RKO (cell line): ENCODE measurements around the gene NAPSA.
"Not testable (repeated sequence)": the region's sequence is repeated elsewhere in the genome, so short reads cannot be mapped to it uniquely, and the experiment has no call there.

Source experiments
- DNase-seq: peaks from one replicate; pipeline ENCODE4 v3.0.0-alpha.2; 2016; ENCODE audit warnings: low spot score

Gene NAPSA

GRCh38 chr19:50330365-50331078 lies 34.9 kb downstream of the NAPSA start:
- peak; percentile 80 for DNase-seq

GRCh38 chr19:50329926-50330294 lies 35.5 kb downstream of the NAPSA start:
- DNase-seq: not testable (repeated sequence)

GRCh38 chr19:50329146-50329925 lies 36.1 kb downstream of the NAPSA start, which contains the start of gene KCNC3:
Gene KCNC3, minus strand, starts transcription at chr19:50329377. Its CDS starts 295 bp downstream, at chr19:50329082.
- no peak for DNase-seq

- no peak for DNase-seq
These were observed 36.6 kb downstream of the NAPSA start for GRCh38 chr19:50328873-50329145.

GRCh38 chr19:50328224-50328872 lies 37.1 kb downstream of the NAPSA start:
- DNase-seq: no peak

GRCh38 chr19:50327461-50328223 lies 37.8 kb downstream of the NAPSA start:
- no peak for DNase-seq

- DNase-seq: no peak
These were observed 38.4 kb downstream of the NAPSA start for GRCh38 chr19:50327013-50327412.

GRCh38 chr19:50326101-50326664 lies 39.3 kb downstream of the NAPSA start:
- DNase-seq: no peak

GRCh38 chr19:50325310-50326100 lies 39.9 kb downstream of the NAPSA start:
- DNase-seq: peak; percentile 85

- no peak for DNase-seq
These were observed 41.1 kb downstream of the NAPSA start for GRCh38 chr19:50324331-50324730.

- DNase-seq: no peak
These were observed 41.7 kb downstream of the NAPSA start for GRCh38 chr19:50323782-50324133.

GRCh38 chr19:50322931-50323781 lies 42.3 kb downstream of the NAPSA start:
- DNase-seq: no peak

GRCh38 chr19:50322234-50322633 lies 43.2 kb downstream of the NAPSA start:
- no peak for DNase-seq

- DNase-seq: no peak
These were observed 43.6 kb downstream of the NAPSA start for GRCh38 chr19:50321831-50322230.

- DNase-seq: no peak
These were observed 44.8 kb downstream of the NAPSA start for GRCh38 chr19:50320596-50320995.

- no peak for DNase-seq
These were observed 45.4 kb downstream of the NAPSA start for GRCh38 chr19:50320051-50320450.

- DNase-seq: no peak
These were observed 46.3 kb downstream of the NAPSA start for GRCh38 chr19:50319156-50319555.

GRCh38 chr19:50318438-50318837 lies 47.0 kb downstream of the NAPSA start:
- no peak for DNase-seq

GRCh38 chr19:50317115-50317514 lies 48.3 kb downstream of the NAPSA start:
- no peak for DNase-seq

- peak; percentile 11 for DNase-seq
These were observed 49.5 kb downstream of the NAPSA start for GRCh38 chr19:50315773-50316448.
